HG02678 (cell line): Measurements from ENCODE around the gene INPP4B.

Experiments
- ATAC-seq: cut with Tn5 transposase; IDR thresholded peaks from one replicate; pipeline ENCODE4 v1.9.1; 2021; ENCODE audit warnings: mild to moderate bottlenecking, moderate library complexity; ENCODE audit not compliant: unreplicated experiment

Gene INPP4B

GRCh38 chr4:142846108-142846728, at the start of gene INPP4B:
Gene INPP4B (minus strand): TSS chr4:142846301.
- no peak for ATAC-seq

- ATAC-seq = no peak
Measured at GRCh38 chr4:142893012-142893411, 46.9 kb upstream of the INPP4B start.

- no peak for ATAC-seq
Measured at GRCh38 chr4:142886566-142886965, 40.5 kb upstream of the INPP4B start.

- no peak for ATAC-seq
Measured at GRCh38 chr4:142883040-142883832, 37.1 kb upstream of the INPP4B start.

GRCh38 chr4:142882159-142882558, 36.1 kb upstream of the INPP4B start:
- no peak for ATAC-seq

- no peak for ATAC-seq
Measured at GRCh38 chr4:142881331-142881730, 35.2 kb upstream of the INPP4B start.

GRCh38 chr4:142875117-142875516, 29.0 kb upstream of the INPP4B start:
- ATAC-seq = no peak

GRCh38 chr4:142874684-142875083, 28.6 kb upstream of the INPP4B start:
- ATAC-seq = no peak

- no peak for ATAC-seq
Measured at GRCh38 chr4:142866685-142867084, 20.6 kb upstream of the INPP4B start.

GRCh38 chr4:142861351-142861750, 15.2 kb upstream of the INPP4B start:
- ATAC-seq = no peak

GRCh38 chr4:142858965-142859364, 12.9 kb upstream of the INPP4B start:
- ATAC-seq = no peak

GRCh38 chr4:142858446-142858845, 12.3 kb upstream of the INPP4B start:
- ATAC-seq = no peak

- no peak for ATAC-seq
Measured at GRCh38 chr4:142856576-142856975, 10.5 kb upstream of the INPP4B start.

- no peak for ATAC-seq
Measured at GRCh38 chr4:142850478-142850877, 4.4 kb upstream of the INPP4B start.

GRCh38 chr4:142846729-142847596, 862 bp upstream of the INPP4B start:
- ATAC-seq = peak; percentile 59

GRCh38 chr4:142845293-142846107, 601 bp downstream of the INPP4B start:
- no peak for ATAC-seq

- ATAC-seq = no peak
Measured at GRCh38 chr4:142844782-142845181, 1.3 kb downstream of the INPP4B start.

- peak; percentile 53 for ATAC-seq
Measured at GRCh38 chr4:142840516-142841123, 5.5 kb downstream of the INPP4B start.

- ATAC-seq = no peak
Measured at GRCh38 chr4:142838778-142839177, 7.3 kb downstream of the INPP4B start.

GRCh38 chr4:142832022-142832421, 14.1 kb downstream of the INPP4B start:
- ATAC-seq = no peak
